Fibroblast of lung (primary cell): ENCODE results near the gene TTLL12.

ENCODE experiments used
- EZH2 ChIP-seq: IDR thresholded peaks from 2 replicates; pipeline ENCODE4 v1.5.1; 2012; ENCODE audit warnings: low read length, control low read depth, mild to moderate bottlenecking; ENCODE audit errors: missing control alignments
- TF ChIP-seq, protein P1 (sequence below), 2 donors: IDR thresholded peaks in 1 of 2; conservative IDR thresholded peaks in 1 of 2; 1 replicate in 1 of 2; 2 replicates in 1 of 2; pipeline ENCODE4 v1.5.1; 2011 to 2012; ENCODE audit warnings: low read length in 2 of 2, control low read depth in 1 of 2, inconsistent platforms in 1 of 2, low read depth in 1 of 2, mild to moderate bottlenecking in 1 of 2

DNA sequence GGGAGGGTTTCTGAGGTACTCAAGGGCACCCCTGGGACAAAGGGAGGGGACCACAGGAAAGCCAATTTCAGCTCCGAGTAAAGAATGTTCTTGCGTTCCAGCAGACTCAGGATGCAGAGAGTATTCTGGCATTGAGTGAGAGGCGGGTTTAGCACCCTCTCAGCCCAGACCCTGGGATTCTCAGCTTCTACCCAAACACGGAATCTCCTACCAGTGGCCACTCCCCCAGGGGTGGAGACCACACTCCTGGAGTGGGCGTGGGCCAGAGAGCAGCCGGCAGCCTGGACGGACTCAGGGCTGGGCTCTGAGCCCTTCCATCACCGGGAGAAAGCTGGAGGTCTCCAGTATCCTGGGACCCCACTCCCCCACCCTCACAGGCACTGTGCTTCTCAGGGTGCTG lies 26.1 kb upstream of the TTLL12 start:
- TF ChIP-seq, protein P1, sequence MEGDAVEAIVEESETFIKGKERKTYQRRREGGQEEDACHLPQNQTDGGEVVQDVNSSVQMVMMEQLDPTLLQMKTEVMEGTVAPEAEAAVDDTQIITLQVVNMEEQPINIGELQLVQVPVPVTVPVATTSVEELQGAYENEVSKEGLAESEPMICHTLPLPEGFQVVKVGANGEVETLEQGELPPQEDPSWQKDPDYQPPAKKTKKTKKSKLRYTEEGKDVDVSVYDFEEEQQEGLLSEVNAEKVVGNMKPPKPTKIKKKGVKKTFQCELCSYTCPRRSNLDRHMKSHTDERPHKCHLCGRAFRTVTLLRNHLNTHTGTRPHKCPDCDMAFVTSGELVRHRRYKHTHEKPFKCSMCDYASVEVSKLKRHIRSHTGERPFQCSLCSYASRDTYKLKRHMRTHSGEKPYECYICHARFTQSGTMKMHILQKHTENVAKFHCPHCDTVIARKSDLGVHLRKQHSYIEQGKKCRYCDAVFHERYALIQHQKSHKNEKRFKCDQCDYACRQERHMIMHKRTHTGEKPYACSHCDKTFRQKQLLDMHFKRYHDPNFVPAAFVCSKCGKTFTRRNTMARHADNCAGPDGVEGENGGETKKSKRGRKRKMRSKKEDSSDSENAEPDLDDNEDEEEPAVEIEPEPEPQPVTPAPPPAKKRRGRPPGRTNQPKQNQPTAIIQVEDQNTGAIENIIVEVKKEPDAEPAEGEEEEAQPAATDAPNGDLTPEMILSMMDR (conservative IDR thresholded peaks at IDR 0.05 in 1 of 2, IDR thresholded peaks at IDR 0.05 in 1 of 2; ENCODE audit: low read depth in 1 of 2, low read length in 2 of 2), result no peak
- no peak for TF ChIP-seq EZH2
